GM20431 (cell line): ENCODE measurements around the gene CTAG1A.
"Not testable (repeated sequence)": the region's sequence is repeated elsewhere in the genome, so short reads cannot be mapped to it uniquely, and the experiment has no call there.

Experiments used
- in situ Hi-C: fragments of 300-500 bp; cut with MseI, MboI; formaldehyde crosslinking; loops from one replicate; pipeline ENCODE4 v1.15.0; 2020; ENCODE audit warnings: low sequenced_read_pairs; ENCODE audit not compliant: unreplicated experiment

Gene CTAG1A

GRCh38 chrX:154562295-154562694 is 22.6 kb upstream of the CTAG1A start:
- in situ Hi-C loops: not testable (repeated sequence)

- in situ Hi-C loops: not testable (repeated sequence)
Observed at GRCh38 chrX:154570361-154570760, 14.6 kb upstream of the CTAG1A start.

GRCh38 chrX:154573061-154573460 is 11.9 kb upstream of the CTAG1A start:
- in situ Hi-C loops: not testable (repeated sequence)

GRCh38 chrX:154575076-154575475 is 9.9 kb upstream of the CTAG1A start:
- in situ Hi-C loops: not testable (repeated sequence)

GRCh38 chrX:154582994-154583393 is 1.9 kb upstream of the CTAG1A start:
- in situ Hi-C loops: not testable (repeated sequence)

GRCh38 chrX:154590415-154590814 is 5.5 kb downstream of the CTAG1A start:
- in situ Hi-C loops: not testable (repeated sequence)

GRCh38 chrX:154592505-154592904 is 7.6 kb downstream of the CTAG1A start:
- in situ Hi-C loops: no loop called here

- in situ Hi-C loops: no loop called here
Observed at GRCh38 chrX:154593201-154593600, 8.3 kb downstream of the CTAG1A start.

- in situ Hi-C loops: no loop called here
Observed at GRCh38 chrX:154594491-154594890, 9.6 kb downstream of the CTAG1A start.

- in situ Hi-C loops: no loop called here
Observed at GRCh38 chrX:154595559-154596249, 10.8 kb downstream of the CTAG1A start.

GRCh38 chrX:154596290-154596929 is 11.5 kb downstream of the CTAG1A start:
- in situ Hi-C loops: no loop called here

GRCh38 chrX:154597221-154597620 is 12.3 kb downstream of the CTAG1A start:
- in situ Hi-C loops: no loop called here

GRCh38 chrX:154598656-154599055 is 13.7 kb downstream of the CTAG1A start:
- in situ Hi-C loops: no loop called here

- in situ Hi-C loops: no loop called here
Observed at GRCh38 chrX:154599531-154599930, 14.6 kb downstream of the CTAG1A start.

- in situ Hi-C loops: no loop called here
Observed at GRCh38 chrX:154600759-154601374, 15.9 kb downstream of the CTAG1A start.

GRCh38 chrX:154602226-154602625 is 17.3 kb downstream of the CTAG1A start:
- in situ Hi-C loops: no loop called here

GRCh38 chrX:154602766-154603437 is 18.0 kb downstream of the CTAG1A start:
- in situ Hi-C loops: no loop called here

GRCh38 chrX:154603438-154604430 is 18.8 kb downstream of the CTAG1A start:
- in situ Hi-C loops: no loop called here

- in situ Hi-C loops: no loop called here
Observed at GRCh38 chrX:154605566-154605965, 20.6 kb downstream of the CTAG1A start.

- in situ Hi-C loops: no loop called here
Observed at GRCh38 chrX:154607370-154607769, 22.4 kb downstream of the CTAG1A start.
